K562 (cell line): ENCODE measurements around the gene GCSAM. TPM values are rescaled to one million over a fixed set of nuclear protein-coding genes. Genes with fewer than 3 reads are reported as not detected.

Experiments used
- ATAC-seq: fragments of 200-7000 bp; cut with Tn5 transposase; 3 replicates; pipeline ENCODE4 v1.9.1; 2020; ENCODE audit warnings: moderate library complexity
- BruUV-seq: library from RNA; stranded (reverse); fragments of 400-500 nt; replicated peaks from 2 replicates; lab custom pipeline; 2021; lab: Mats Ljungman, UMichigan
- CTCF ChIA-PET: fragments of 300-600 bp; formaldehyde crosslinking; extraction: SDS; loops from one replicate; lab custom pipeline; 2021; ENCODE audit warnings: low intra/inter-chr PET ratio; lab: Yijun Ruan, JAX
- POLR2A ChIA-PET: fragments of 300-600, 350-650 bp; sonication (Branson Sonifier 250); formaldehyde crosslinking; extraction: SDS; loops from one replicate; lab custom pipeline; 2021; ENCODE audit warnings: antibody characterized with exemption, inconsistent platforms; lab: Yijun Ruan, JAX
- DNase-seq, 4 experiments: peaks; one replicate each; pipeline versions ENCODE4 v3.0.0 to v3.0.0-alpha.2; 2011 to 2018; ENCODE audit warnings: low spot score in 3 of 4, mixed read lengths in 3 of 4; ENCODE audit errors: extremely low read depth in 1 of 4
- FAIRE-seq: peaks from 2 replicates; lab custom pipeline; 2011; peaks lifted over from hg19 to GRCh38; lab: Jason Lieb, UNC
- H2AFZ ChIP-seq: 2 replicates; pipeline ENCODE4 v1.6.0; 2011; ENCODE audit warnings: low read depth, low read length, control low read depth, inconsistent platforms
- H3K27ac ChIP-seq: fragments of 200-600 bp; 3 replicates; pipeline ENCODE4 v1.8.0; 2011; ENCODE audit warnings: low read depth, mild to moderate bottlenecking, control low read depth, inconsistent platforms, low read length, moderate library complexity, mixed read lengths; ENCODE audit errors: extremely low read depth
- H3K27me3 ChIP-seq, 2 experiments: fragments of 300-600 bp in 1 of 2; 2 replicates in 1 of 2; 3 replicates in 1 of 2; pipeline versions ENCODE4 v1.6.0 to v1.8.0; 2011; ENCODE audit warnings: inconsistent platforms in 2 of 2, low read length in 2 of 2, mild to moderate bottlenecking in 1 of 2, mixed read lengths in 1 of 2, moderate library complexity in 1 of 2; ENCODE audit not compliant: control insufficient read depth in 2 of 2, insufficient read depth in 2 of 2
- H3K36me3 ChIP-seq: fragments of 300-600 bp; 3 replicates; pipeline ENCODE4 v1.8.0; 2011; ENCODE audit warnings: mild to moderate bottlenecking, low read length, inconsistent platforms; ENCODE audit not compliant: control insufficient read depth, insufficient read depth
- H3K4me1 ChIP-seq, 2 experiments: fragments of 200-600 bp in 1 of 2; replicated peaks in 1 of 2; 2 replicates in 1 of 2; 3 replicates in 1 of 2; pipeline versions ENCODE4 v1.5.1 to v1.8.0; 2011; ENCODE audit warnings: inconsistent platforms in 2 of 2, low read length in 2 of 2, mild to moderate bottlenecking in 1 of 2, mixed read lengths in 1 of 2, moderate library complexity in 1 of 2; ENCODE audit not compliant: control insufficient read depth in 2 of 2, insufficient read depth in 2 of 2
- H3K4me2 ChIP-seq: 2 replicates; pipeline ENCODE4 v1.6.1; 2011; ENCODE audit warnings: low read length, control low read depth, inconsistent platforms, mixed read lengths; ENCODE audit not compliant: insufficient read depth
- H3K4me3 ChIP-seq: fragments of 200-600 bp; sonication (generic), shearing (Covaris generic); 2 replicates; pipeline ENCODE4 v1.5.1; 2016; ENCODE audit warnings: control low read depth, inconsistent platforms
- H3K79me2 ChIP-seq: fragments of 200-600 bp; 3 replicates; pipeline ENCODE4 v1.8.0; 2011; ENCODE audit warnings: low read length, inconsistent platforms; ENCODE audit not compliant: control insufficient read depth, insufficient read depth
- H3K9ac ChIP-seq, 2 experiments: 2 replicates each; pipeline versions ENCODE4 v1.6.0 to v1.6.1; 2011; ENCODE audit warnings: low read depth in 2 of 2, low read length in 2 of 2, control low read depth in 1 of 2, inconsistent platforms in 1 of 2, mild to moderate bottlenecking in 1 of 2, mixed read lengths in 1 of 2; ENCODE audit not compliant: insufficient read depth in 1 of 2
- H3K9me1 ChIP-seq: one replicate; pipeline ENCODE4 v1.6.0; 2011; ENCODE audit warnings: inconsistent platforms, mild to moderate bottlenecking, low read length, moderate library complexity; ENCODE audit not compliant: control insufficient read depth, insufficient read depth
- H3K9me3 ChIP-seq: replicated peaks from 2 replicates; pipeline ENCODE4 v1.5.1; 2011; ENCODE audit warnings: low read depth, low read length, inconsistent platforms; ENCODE audit not compliant: control insufficient read depth, insufficient read depth
- H4K20me1 ChIP-seq: replicated peaks from 2 replicates; pipeline ENCODE4 v1.6.1; 2011; ENCODE audit warnings: low read length, inconsistent platforms, mixed read lengths; ENCODE audit not compliant: control insufficient read depth, insufficient read depth
- ELF1 ChIP-seq: fragments of 200-800 bp; sonication (Bioruptor generic); IDR thresholded peaks from 2 replicates; pipeline ENCODE4 v1.6.1; 2016; ENCODE audit warnings: missing genetic modification characterization, missing compliant biosample characterization
- HOXB6 ChIP-seq: fragments of 250-450 bp; sonication (Bioruptor Pico); IDR thresholded peaks from 2 replicates; pipeline ENCODE4 v1.5.1; 2022; ENCODE audit warnings: mild to moderate bottlenecking, borderline replicate concordance
- KDM5B ChIP-seq: fragments of 200-600 bp; sonication (generic); IDR thresholded peaks from 2 replicates; pipeline ENCODE4 v1.6.1; 2012; ENCODE audit warnings: low read depth, mild to moderate bottlenecking, moderate library complexity, low read length, control low read depth, inconsistent platforms; ENCODE audit not compliant: insufficient replicate concordance
- KLF13 ChIP-seq: fragments of 450-650 bp; IDR thresholded peaks from 2 replicates; pipeline ENCODE4 v1.6.1; 2016; ENCODE audit warnings: missing genetic modification characterization, low read depth, mild to moderate bottlenecking, missing compliant biosample characterization, moderate library complexity, borderline replicate concordance
- MBD2 ChIP-seq: sonication (generic); IDR thresholded peaks from 2 replicates; pipeline ENCODE4 v1.6.1; 2016; ENCODE audit warnings: low read depth, borderline replicate concordance
- MXD1 ChIP-seq: fragments of 250-450 bp; sonication (Bioruptor Pico); IDR thresholded peaks from 2 replicates; pipeline ENCODE4 v1.8.0; 2021; ENCODE audit warnings: borderline replicate concordance, mild to moderate bottlenecking, moderate library complexity; ENCODE audit not compliant: poor library complexity, severe bottlenecking
- NFE2 ChIP-seq: IDR thresholded peaks from 2 replicates; pipeline ENCODE4 v1.6.1; 2014; ENCODE audit warnings: antibody characterized with exemption, low read depth
- OTX1 ChIP-seq: fragments of 450-650 bp; formaldehyde crosslinking; IDR thresholded peaks from 2 replicates; pipeline ENCODE4 v1.4.0; 2022; ENCODE audit warnings: mild to moderate bottlenecking
- PCBP2 ChIP-seq: fragments of 200-400 bp; formaldehyde crosslinking; IDR thresholded peaks from 2 replicates; pipeline ENCODE4 v1.6.1; 2018; ENCODE audit warnings: low read length, low read depth, mild to moderate bottlenecking, moderate library complexity; ENCODE audit not compliant: poor library complexity, severe bottlenecking
- POLR3A ChIP-seq: IDR thresholded peaks from 2 replicates; pipeline ENCODE4 v1.6.1; 2011; ENCODE audit warnings: borderline replicate concordance, mild to moderate bottlenecking, moderate library complexity; ENCODE audit not compliant: insufficient read length, insufficient read depth; ENCODE audit errors: extremely low read depth
- RB1 ChIP-seq: fragments of 450-650 bp; IDR thresholded peaks from 2 replicates; pipeline ENCODE4 v1.6.1; 2017; ENCODE audit warnings: low read depth, mild to moderate bottlenecking
- SUPT5H ChIP-seq: fragments of 450-650 bp; IDR thresholded peaks from 2 replicates; pipeline ENCODE4 v1.6.1; 2016
- TRIM24 ChIP-seq, 2 experiments: fragments of 450-650 bp; IDR thresholded peaks; 2 replicates each; pipeline ENCODE4 v1.6.1; 2016
- YY1 ChIP-seq, 3 experiments: IDR thresholded peaks; 2 replicates each; pipeline ENCODE4 v1.6.1; 2011; ENCODE audit warnings: low read length in 2 of 3, mild to moderate bottlenecking in 2 of 3, moderate library complexity in 2 of 3, borderline replicate concordance in 1 of 3, control low read depth in 1 of 3, low read depth in 1 of 3; ENCODE audit not compliant: insufficient read depth in 3 of 3, insufficient replicate concordance in 2 of 3, control insufficient read depth in 1 of 3, insufficient read length in 1 of 3; ENCODE audit errors: extremely low read depth in 1 of 3
- ZBTB12 ChIP-seq: fragments of 250-450 bp; sonication (Bioruptor Pico); IDR thresholded peaks from 2 replicates; pipeline ENCODE4 v1.4.0; 2020
- ZFP36 ChIP-seq: fragments of 150-350 bp; IDR thresholded peaks from 2 replicates; pipeline ENCODE4 v1.6.1; 2018; ENCODE audit warnings: low read length, low read depth; ENCODE audit not compliant: partially characterized antibody
- ZNF589 ChIP-seq: fragments of 200-800 bp; sonication (Bioruptor generic); IDR thresholded peaks from 2 replicates; pipeline ENCODE4 v1.6.1; 2016; ENCODE audit warnings: low read depth, missing genetic modification characterization, missing compliant biosample characterization
- WGBS: fragments of 100-300 bp; shearing (Covaris generic); methylation state at CpG from one replicate; pipeline ENCODE4 v1.1.6; 2016; ENCODE audit warnings: low coverage, mixed read lengths; ENCODE audit not compliant: insufficient coverage; ENCODE audit errors: missing lambda C conversion rate; 5-methylcytosine and 5-hydroxymethylcytosine counted together
- in situ Hi-C: fragments of 300-500 bp; cut with MboI; formaldehyde crosslinking; loops from 4 replicates; pipeline ENCODE4 v1.15.0; 2018; ENCODE audit warnings: inconsistent platforms, mixed read lengths
- intact Hi-C: fragments of 100-400 bp; cut with micrococcal nuclease; formaldehyde crosslinking; loops from 2 replicates; pipeline ENCODE4 v1.14.2; 2022
- polyA plus RNA-seq, 8 experiments: library from polyadenylated mRNA; depleted of rRNA in 4 of 8; stranded (reverse) in 5 of 8; unstranded in 3 of 8; fragments of >200 nt; fragmentation: Nextera tagmentation in 2 of 8; fragmentation: Illumina TruSeq in 1 of 8; extraction: Ambion mirVana in 2 of 8; extraction: Trizol in 1 of 8; gene quantifications; 2 replicates each; pipeline versions ENCODE4 v1.2.1 to v1.2.3, GENCODE V29; 2011 to 2014; ENCODE audit warnings: inconsistent platforms in 1 of 8, missing spikeins in 1 of 8
- total RNA-seq, 7 experiments: library from RNA; depleted of rRNA in 6 of 7; stranded (reverse); fragments of >200 nt in 6 of 7; fragmentation: Illumina TruSeq in 2 of 7; extraction: Trizol in 2 of 7; gene quantifications; 2 replicates each; pipeline versions ENCODE4 v1.2.1 to v1.2.3, GENCODE V29; 2011 to 2021; ENCODE audit warnings: low replicate concordance in 1 of 7

The GCSAM gene
- total and polyA plus RNA-seq, 9 of the 15 experiments (the other 6 are each of a cell fraction or from before 2014, with no cell fraction given), result 0.10 TPM; not detected in 8

GRCh38 chr3:112117841-112118571 lies 15.0 kb downstream of the GCSAM start:
- DNase-seq (peak in 1 of 4 experiments; percentile 7), ATAC-seq (no peak), FAIRE-seq (no peak)
- H2AFZ ChIP-seq, result no peak overlapping the region
- no peaks in the 10 kb centered on the region for H3K9me3 ChIP-seq
- H3K4me3 ChIP-seq, result no peak overlapping the region
- H3K27me3 ChIP-seq, result no peaks in the 10 kb centered on the region
- no peak for TF ChIP-seq POLR3A
- no peak for TF ChIP-seq KDM5B
- TF ChIP-seq ELF1 (tag), result no peak
- TF ChIP-seq HOXB6, result no peak
- TF ChIP-seq YY1 (IDR thresholded peaks at IDR 0.05; ENCODE audit: borderline replicate concordance in 1 of 3, control insufficient read depth in 1 of 3, extremely low read depth in 1 of 3, insufficient read depth in 3 of 3, insufficient read length in 1 of 3, insufficient replicate concordance in 2 of 3, low read depth in 1 of 3, low read length in 2 of 3), result no peak
- no peak for TF ChIP-seq MXD1
- TF ChIP-seq OTX1, result no peak
- no peak for TF ChIP-seq TRIM24 (IDR thresholded peaks at IDR 0.05)
- no peak for TF ChIP-seq SUPT5H
- TF ChIP-seq ZBTB12 (CRISPR knock-in tag), result no peak
- no peak for TF ChIP-seq PCBP2
- TF ChIP-seq MBD2, result no peak
- no peak for TF ChIP-seq ZNF589 (CRISPR knock-in tag)
- no peak for TF ChIP-seq ZFP36
- no peak for TF ChIP-seq KLF13
- TF ChIP-seq RB1, result no peak
- no peak for TF ChIP-seq NFE2
- BruUV-seq, result no TSS peak
- no peaks in the 10 kb centered on the region for H4K20me1 ChIP-seq
- intact Hi-C loops, result no loop called here
- H3K27ac ChIP-seq, result no peak overlapping the region
- no peaks in the 10 kb centered on the region for H3K79me2 ChIP-seq
- H3K9me1 ChIP-seq, result no peaks in the 10 kb centered on the region
- no peak overlapping the region for H3K4me2 ChIP-seq
- no peaks in the 10 kb centered on the region for H3K4me1 ChIP-seq
- ChIA-PET POLR2A (no interaction called here), CTCF (interaction anchor here (0.6 kb wide), 1 partner anchor 149 kb away, joined by 4 read pairs; no protein-coding TSS in a partner anchor)
- H3K36me3 ChIP-seq, result 0 out of 3 replicates have a peak, but pooled peaks cover under 1% of the 10 kb centered on the region
- 69% methylated on average over 3 of the region's 4 CpGs for WGBS
- no peak overlapping the region for H3K9ac ChIP-seq
- in situ Hi-C loops, result loop anchor here (25.0 kb wide), 1 partner anchor 394 kb away; no protein-coding TSS in a partner anchor
